Left colon (tissue), 2 donors: ENCODE data around the gene GAS2. TPM values are rescaled to one million over a fixed set of nuclear protein-coding genes. Genes with fewer than 3 reads are reported as not detected.

Experiments
- ATAC-seq: fragments of 200-7000 bp; cut with Tn5 transposase; one replicate; pipeline ENCODE4 v1.9.1; 2020; ENCODE audit warnings: mild to moderate bottlenecking, moderate library complexity
- DNase-seq, 2 donors: peaks; one replicate each; pipeline ENCODE4 v3.0.0-alpha.2; 2020
- intact Hi-C, 2 donors: fragments of 100-400 bp; cut with DNase I in 1 of 2; cut with micrococcal nuclease in 1 of 2; formaldehyde crosslinking; loops; one replicate each; pipeline versions ENCODE4 v1.11.2 to v1.14.0; 2022; cut with DNase I, micrococcal nuclease
- total RNA-seq, 2 donors: library from RNA; stranded (reverse); fragmentation: NEBNext Ultra II Directional; extraction: Animal tissue kit (Norgen Biotek cat#: 25700); gene quantifications; one replicate each; pipeline ENCODE4 v1.2.1, GENCODE V29; 2021
- donor health status: DM: no; HTN: no; CAD: no.
- donor health status: DM: yes; HTN: yes; CAD: no.

GAS2 gene
- total RNA-seq, 2 donors from 2014 or later = 1.6 to 2.5 TPM

- no peak for DNase-seq
- no peak for ATAC-seq
- intact Hi-C loops = no loop called here
Measured at GRCh38 chr11:22669368-22669767, 3.0 kb downstream of the GAS2 start.

GRCh38 chr11:22670830-22671229 is 4.4 kb downstream of the GAS2 start:
- ATAC-seq (peak; percentile 68), DNase-seq (no peak)

GRCh38 chr11:22671751-22672150 is 5.3 kb downstream of the GAS2 start:
- intact Hi-C loops = no loop called here
- ATAC-seq (no peak), DNase-seq (no peak)

More at GRCh38 chr11:22670830-22671229, 4.4 kb downstream of the GAS2 start:
- intact Hi-C loops = no loop called here

GRCh38 chr11:22674470-22675439 is 8.3 kb downstream of the GAS2 start:
- intact Hi-C loops = no loop called here
- peak; percentile 12 to 25 for DNase-seq
- peak; percentile 83 for ATAC-seq

- ATAC-seq (no peak), DNase-seq (no peak)
- intact Hi-C loops = no loop called here
Measured at GRCh38 chr11:22677153-22677903, 10.9 kb downstream of the GAS2 start.

- ATAC-seq (no peak), DNase-seq (no peak)
- intact Hi-C loops = no loop called here
Measured at GRCh38 chr11:22680628-22681027, 14.2 kb downstream of the GAS2 start.

- no peak for ATAC-seq
- intact Hi-C loops = no loop called here
- DNase-seq = no peak
Measured at GRCh38 chr11:22681281-22681812, 14.9 kb downstream of the GAS2 start.

GRCh38 chr11:22684082-22684481 is 17.7 kb downstream of the GAS2 start:
- no peak for DNase-seq
- no peak for ATAC-seq
- intact Hi-C loops = no loop called here

GRCh38 chr11:22685111-22685510 is 18.7 kb downstream of the GAS2 start:
- DNase-seq = no peak
- intact Hi-C loops = no loop called here
- no peak for ATAC-seq

GRCh38 chr11:22688914-22689313 is 22.5 kb downstream of the GAS2 start:
- intact Hi-C loops = no loop called here
- ATAC-seq = no peak

GRCh38 chr11:22690257-22690656 is 23.8 kb downstream of the GAS2 start:
- intact Hi-C loops = no loop called here
- DNase-seq = no peak
- no peak for ATAC-seq

More at GRCh38 chr11:22688914-22689313, 22.5 kb downstream of the GAS2 start:
- no peak for DNase-seq

- no peak for ATAC-seq
- intact Hi-C loops = no loop called here
- DNase-seq = no peak
Measured at GRCh38 chr11:22690871-22691270, 24.5 kb downstream of the GAS2 start.

- ATAC-seq (no peak), DNase-seq (no peak)
- intact Hi-C loops = no loop called here
Measured at GRCh38 chr11:22699388-22699787, 33.0 kb downstream of the GAS2 start.

- ATAC-seq (peak; percentile 85), DNase-seq (no peak)
- intact Hi-C loops = no loop called here
Measured at GRCh38 chr11:22702031-22702430, 35.6 kb downstream of the GAS2 start.

GRCh38 chr11:22703040-22703439 is 36.6 kb downstream of the GAS2 start:
- intact Hi-C loops = no loop called here
- ATAC-seq = peak; percentile 91
- DNase-seq = peak; percentile 6 to 34

- no peak for DNase-seq
Measured at GRCh38 chr11:22703591-22703990, 37.2 kb downstream of the GAS2 start.

GRCh38 chr11:22707119-22707899 is 40.9 kb downstream of the GAS2 start:
- DNase-seq (peak in 1 of 2 donors; percentile 12), ATAC-seq (peak; percentile 74)
- intact Hi-C loops = no loop called here

More at GRCh38 chr11:22703591-22703990, 37.2 kb downstream of the GAS2 start:
- no peak for ATAC-seq
- intact Hi-C loops = no loop called here

- intact Hi-C loops = no loop called here
- no peak for DNase-seq
- ATAC-seq = peak; percentile 19
Measured at GRCh38 chr11:22711071-22711770, 44.8 kb downstream of the GAS2 start.
